HG03342 (cell line): ENCODE data around the gene DNAH6.
"Not testable (repeated sequence)": the region's sequence is repeated elsewhere in the genome, so short reads cannot be mapped to it uniquely, and the experiment has no call there.

Experiments used
- ATAC-seq: cut with Tn5 transposase; IDR thresholded peaks from one replicate; pipeline ENCODE4 v1.9.1; 2021; ENCODE audit warnings: mild to moderate bottlenecking, moderate library complexity; ENCODE audit not compliant: unreplicated experiment

DNAH6 gene

GRCh38 chr2:84858937-84859336 is 342.6 kb downstream of the DNAH6 start:
- ATAC-seq = no peak

- ATAC-seq = no peak
Observed at GRCh38 chr2:84861539-84861938, 345.2 kb downstream of the DNAH6 start.

GRCh38 chr2:84862006-84862405 is 345.7 kb downstream of the DNAH6 start:
- ATAC-seq = no peak

DNA sequence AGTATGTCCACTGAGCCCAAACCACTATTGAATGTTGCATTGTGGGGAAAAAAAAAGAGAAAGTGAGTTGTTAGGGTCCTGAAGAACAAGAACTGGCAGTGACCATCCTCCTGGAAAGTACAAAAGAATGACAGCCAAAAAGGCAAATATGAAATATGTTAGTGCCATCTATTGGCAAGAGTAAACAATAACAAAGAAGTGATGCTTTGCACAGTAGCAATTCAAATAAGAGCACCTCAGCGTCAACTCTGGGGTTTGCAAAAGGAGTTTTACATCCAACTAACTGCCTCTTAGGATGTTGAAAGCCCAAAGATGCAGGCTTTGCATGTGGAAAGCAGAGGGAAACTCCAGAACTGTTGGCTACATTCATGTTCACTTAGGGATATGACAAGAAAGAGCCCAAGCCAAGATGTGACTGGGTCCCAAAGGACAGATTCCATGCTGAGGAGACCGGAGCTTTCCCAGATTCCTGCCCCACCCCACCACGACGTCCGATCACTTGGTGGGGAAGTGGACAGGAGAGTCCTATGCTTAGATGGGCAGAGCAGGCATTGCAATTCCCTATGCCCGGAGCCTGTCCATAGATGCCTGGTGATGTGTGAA is 349.0 kb downstream of the DNAH6 start:
- peak; percentile 67 for ATAC-seq

DNA sequence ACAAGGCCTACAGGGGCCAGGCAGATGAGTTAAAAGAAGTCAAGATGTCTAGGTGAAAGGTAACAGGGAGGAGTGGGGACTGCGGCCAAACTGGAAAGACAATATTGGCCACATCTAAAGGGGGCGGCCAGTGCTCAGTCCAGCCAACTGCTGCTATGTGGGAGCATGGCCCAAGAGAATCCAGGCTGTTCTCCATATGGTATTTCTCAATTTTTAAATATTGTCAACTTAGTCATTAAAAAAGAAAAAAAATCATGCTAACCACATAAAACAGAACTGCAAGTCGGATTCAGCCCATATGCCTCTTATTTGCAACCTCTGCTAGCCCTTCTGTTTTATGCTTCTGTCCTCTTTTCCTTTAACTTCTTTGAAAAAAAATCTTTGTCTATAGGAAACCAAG is 349.8 kb downstream of the DNAH6 start:
- ATAC-seq = no peak

DNA sequence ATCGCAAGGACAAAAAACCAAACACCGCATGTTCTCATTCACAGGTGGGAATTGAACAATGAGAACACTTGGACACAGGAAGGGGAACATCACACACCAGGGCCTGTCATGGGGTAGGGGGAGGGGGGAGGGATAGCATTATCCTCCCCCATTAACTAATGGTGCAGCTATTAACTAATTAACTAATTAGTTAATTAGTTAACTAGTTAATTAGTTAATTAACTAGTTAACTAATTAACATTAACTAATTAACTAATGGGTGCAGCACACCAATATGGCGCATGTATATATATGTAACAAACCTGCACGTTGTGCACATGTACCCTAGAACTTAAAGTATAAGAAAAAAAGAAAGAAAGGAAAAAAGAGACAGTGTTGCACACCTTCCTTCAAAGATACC is 352.0 kb downstream of the DNAH6 start:
- ATAC-seq = not testable (repeated sequence)
